Measurements from ENCODE around the gene NAA15. TPM values are rescaled to one million over a fixed set of nuclear protein-coding genes. Genes with fewer than 3 reads are reported as not detected.
"Not testable (repeated sequence)": the region's sequence is repeated elsewhere in the genome, so short reads cannot be mapped to it uniquely, and the experiment has no call there.

NAA15 gene
- total and polyA plus RNA-seq, 3 experiments from 2014 or later = 47.0 to 122 (median 116) TPM

- H3K27ac ChIP-seq (ENCODE audit: low read depth, low read length) = no peak overlapping the region
- H3K4me3 ChIP-seq (ENCODE audit: low read length) = no peak overlapping the region
- H3K27me3 Mint-ChIP-seq = no peaks in the 10 kb centered on the region
- no peaks in the 10 kb centered on the region for H3K9me3 ChIP-seq (ENCODE audit: low read length)
- ChIA-PET CTCF (interaction anchor here (1.4 kb wide), 1 partner anchor 70 kb away, joined by 4 read pairs; no protein-coding TSS in a partner anchor), POLR2A (no interaction called here)
- peaks cover 53 to 64% (median 55%) of the 10 kb centered on the region in 3 donors for H3K4me1 Mint-ChIP-seq
- peaks cover 24% of the 10 kb centered on the region for H3K4me1 ChIP-seq (ENCODE audit: insufficient read depth, low read length)
- no peak overlapping the region for H3K4me3 Mint-ChIP-seq
- peaks cover 10 to 29% (median 11%) of the 10 kb centered on the region in 3 donors for H3K36me3 Mint-ChIP-seq
- H3K27ac Mint-ChIP-seq = peak overlapping the region in 1 of 8 donors; percentile 7
- no peaks in the 10 kb centered on the region for H3K9me3 Mint-ChIP-seq
- H3K36me3 ChIP-seq (ENCODE audit: insufficient read depth, low read length) = no peaks in the 10 kb centered on the region
- DNase-seq = no peak
- H3K27me3 ChIP-seq (ENCODE audit: insufficient read depth, low read length, poor library complexity, severe bottlenecking) = no peaks in the 10 kb centered on the region
These were observed 159.8 kb downstream of the NAA15 start for GRCh38 chr4:139461022-139461628.

GRCh38 chr4:139464512-139464911 is 163.2 kb downstream of the NAA15 start:
- peaks cover 4 to 12% (median 10%) of the 10 kb centered on the region in 5 donors for H3K9me3 Mint-ChIP-seq
- CTCF ChIA-PET = interaction anchor here (1.2 kb wide), 1 partner anchor 11 kb away, joined by 3 read pairs; the partner anchor contains the start of gene RAB33B

GRCh38 chr4:139465922-139466321 is 164.6 kb downstream of the NAA15 start:
- Mint-ChIP-seq H3K27me3 (no peaks in the 10 kb centered on the region), H3K4me1 (peaks cover 24 to 44% (median 28%) of the 10 kb centered on the region in 3 donors), H3K9me3 (peaks cover 8 to 14% (median 10%) of the 10 kb centered on the region in 5 donors), H3K4me3 (no peak overlapping the region), H3K36me3 (peaks cover 17 to 32% (median 31%) of the 10 kb centered on the region in 3 donors), H3K27ac (no peak overlapping the region)
- H3K36me3 ChIP-seq (ENCODE audit: insufficient read depth, low read length) = no peaks in the 10 kb centered on the region
- no peaks in the 10 kb centered on the region for H3K4me1 ChIP-seq (ENCODE audit: insufficient read depth, low read length)
- CTCF ChIA-PET = interaction anchor here (0.6 kb wide), 1 partner anchor 38 kb away, joined by 3 read pairs; no protein-coding TSS in a partner anchor
- H3K9me3 ChIP-seq (ENCODE audit: low read length) = no peaks in the 10 kb centered on the region
- H3K4me3 ChIP-seq (ENCODE audit: low read length) = no peak overlapping the region
- H3K27me3 ChIP-seq (ENCODE audit: insufficient read depth, low read length, poor library complexity, severe bottlenecking) = no peaks in the 10 kb centered on the region
- POLR2A ChIA-PET = no interaction called here
- no peak for DNase-seq
- no peak overlapping the region for H3K27ac ChIP-seq (ENCODE audit: low read depth, low read length)

More at GRCh38 chr4:139464512-139464911, 163.2 kb downstream of the NAA15 start:
- POLR2A ChIA-PET; H3K27ac ChIP-seq (ENCODE audit: low read depth, low read length); H3K9me3 ChIP-seq (ENCODE audit: low read length); H3K4me1 ChIP-seq (ENCODE audit: insufficient read depth, low read length); H3K4me3 Mint-ChIP-seq; H3K27me3 Mint-ChIP-seq; H3K4me3 ChIP-seq (ENCODE audit: low read length); H3K27ac Mint-ChIP-seq; H3K27me3 ChIP-seq (ENCODE audit: insufficient read depth, low read length, poor library complexity, severe bottlenecking); H3K36me3 ChIP-seq (ENCODE audit: insufficient read depth, low read length); DNase-seq: not testable (repeated sequence)
- peaks cover 18 to 37% (median 28%) of the 10 kb centered on the region in 3 donors for H3K36me3 Mint-ChIP-seq
- peaks cover 27 to 44% (median 28%) of the 10 kb centered on the region in 3 donors for H3K4me1 Mint-ChIP-seq

- H3K4me3 Mint-ChIP-seq; H3K27me3 Mint-ChIP-seq; H3K36me3 ChIP-seq (ENCODE audit: insufficient read depth, low read length); H3K9me3 ChIP-seq (ENCODE audit: low read length); H3K27ac Mint-ChIP-seq; POLR2A ChIA-PET; H3K27ac ChIP-seq (ENCODE audit: low read depth, low read length); H3K27me3 ChIP-seq (ENCODE audit: insufficient read depth, low read length, poor library complexity, severe bottlenecking); CTCF ChIA-PET; H3K4me3 ChIP-seq (ENCODE audit: low read length); DNase-seq; H3K4me1 ChIP-seq (ENCODE audit: insufficient read depth, low read length): not testable (repeated sequence)
- peaks cover 8 to 19% (median 14%) of the 10 kb centered on the region in 5 donors for H3K9me3 Mint-ChIP-seq
- peaks cover 29 to 48% (median 41%) of the 10 kb centered on the region in 3 donors for H3K36me3 Mint-ChIP-seq
- H3K4me1 Mint-ChIP-seq = peaks cover 24 to 43% (median 26%) of the 10 kb centered on the region in 3 donors
These were observed 167.5 kb downstream of the NAA15 start for GRCh38 chr4:139468756-139469155.

GRCh38 chr4:139469216-139469615 is 167.9 kb downstream of the NAA15 start:
- Mint-ChIP-seq H3K4me3 (no peak overlapping the region), H3K36me3 (peaks cover 28 to 45% (median 42%) of the 10 kb centered on the region in 3 donors), H3K9me3 (peaks cover 8 to 19% (median 14%) of the 10 kb centered on the region in 5 donors), H3K27ac (no peak overlapping the region), H3K27me3 (no peaks in the 10 kb centered on the region), H3K4me1 (peaks cover 22 to 42% (median 24%) of the 10 kb centered on the region in 3 donors)
- ChIA-PET POLR2A (no interaction called here), CTCF (no interaction called here)
- H3K4me3 ChIP-seq (ENCODE audit: low read length) = no peak overlapping the region
- no peaks in the 10 kb centered on the region for H3K9me3 ChIP-seq (ENCODE audit: low read length)
- no peak for DNase-seq
- H3K36me3 ChIP-seq (ENCODE audit: insufficient read depth, low read length) = peaks cover under 1% of the 10 kb centered on the region
- no peaks in the 10 kb centered on the region for H3K27me3 ChIP-seq (ENCODE audit: insufficient read depth, low read length, poor library complexity, severe bottlenecking)
- no peak overlapping the region for H3K27ac ChIP-seq (ENCODE audit: low read depth, low read length)
- no peaks in the 10 kb centered on the region for H3K4me1 ChIP-seq (ENCODE audit: insufficient read depth, low read length)

Other genes starting within 250 kb of the NAA15 start
- gene ELF2, start 124.3 kb upstream of the NAA15 start, total RNA-seq = 10 to 100 TPM; 26.6 to 27.4 TPM
- gene ELF2, start 124.3 kb upstream of the NAA15 start, polyA plus RNA-seq = 32.5 TPM
- gene MGARP, start 21.3 kb upstream of the NAA15 start, total RNA-seq = not detected
- 0.84 TPM for gene MGARP, start 21.3 kb upstream of the NAA15 start, polyA plus RNA-seq
- 10 to 100 TPM; 49.6 to 50.2 TPM for gene NDUFC1, start 972 bp downstream of the NAA15 start, total RNA-seq
- gene NDUFC1, start 972 bp downstream of the NAA15 start, polyA plus RNA-seq = 146 TPM
- 1 to 10 TPM; 5.6 to 6.2 TPM for gene RAB33B, start 152.6 kb downstream of the NAA15 start, total RNA-seq
- 8.4 TPM for gene RAB33B, start 152.6 kb downstream of the NAA15 start, polyA plus RNA-seq